Retinal pigment epithelial cell (primary cell): ENCODE measurements around the gene SRRM3.
"Not testable (repeated sequence)": the region's sequence is repeated elsewhere in the genome, so short reads cannot be mapped to it uniquely, and the experiment has no call there.

Experiments
- DNase-seq: peaks from one replicate; pipeline ENCODE4 v3.0.0-alpha.2; 2010; ENCODE audit warnings: low read depth
- H3K4me3 ChIP-seq: 2 replicates; pipeline ENCODE4 v1.5.1; 2011; ENCODE audit warnings: mild to moderate bottlenecking, low read length, control low read depth, moderate library complexity
- CTCF ChIP-seq: conservative IDR thresholded peaks from 2 replicates; pipeline ENCODE4 v1.5.1; 2011; ENCODE audit warnings: low read depth, low read length, control low read depth, inconsistent platforms

The SRRM3 gene

GRCh38 chr7:76302347-76303201 lies 100.9 kb downstream of the SRRM3 start, which contains the start of gene HSPB1:
Gene HSPB1 (plus strand): TSS chr7:76302673. CDS start chr7:76302713, 40 bp downstream.
- DNase-seq: no peak
- no peak for TF ChIP-seq CTCF
- peak within 1 kb of the TSS; percentile 87 for H3K4me3 ChIP-seq

- no peak for TF ChIP-seq CTCF
- DNase-seq: peak; percentile 92
- H3K4me3 ChIP-seq: peak overlapping the region; percentile 87
Observed at GRCh38 chr7:76303202-76304147, 101.8 kb downstream of the SRRM3 start.

GRCh38 chr7:76304888-76305375 lies 103.2 kb downstream of the SRRM3 start:
- DNase-seq: no peak
- no peak overlapping the region for H3K4me3 ChIP-seq
- no peak for TF ChIP-seq CTCF

- not testable (repeated sequence) for H3K4me3 ChIP-seq, DNase-seq
Observed at GRCh38 chr7:76308874-76309273, 107.2 kb downstream of the SRRM3 start.

- not testable (repeated sequence) for DNase-seq, H3K4me3 ChIP-seq
Observed at GRCh38 chr7:76309341-76310101, 107.8 kb downstream of the SRRM3 start.

- no peak overlapping the region for H3K4me3 ChIP-seq
- no peak for DNase-seq
- no peak for TF ChIP-seq CTCF
Observed at GRCh38 chr7:76310102-76310957, 108.6 kb downstream of the SRRM3 start.

- DNase-seq, H3K4me3 ChIP-seq: not testable (repeated sequence)
Observed at GRCh38 chr7:76311838-76312237, 110.1 kb downstream of the SRRM3 start.
